Psoas muscle (tissue), 8 donors: ENCODE measurements around the gene RELL1. TPM values are rescaled to one million over a fixed set of nuclear protein-coding genes. Genes with fewer than 3 reads are reported as not detected.

ENCODE experiments used
- ATAC-seq, 4 donors: fragments of 200-7000 bp; cut with Tn5 transposase; one replicate each; pipeline ENCODE4 v1.9.1; 2020; ENCODE audit warnings: moderate library complexity in 3 of 4, mild to moderate bottlenecking in 2 of 4
- DNase-seq, 2 donors: peaks; one replicate each; pipeline ENCODE4 v3.0.0-alpha.2; 2020
- H3K27ac ChIP-seq: fragments of 200-600 bp; one replicate; pipeline ENCODE4 v1.8.0; 2022
- H3K27me3 ChIP-seq, 3 donors: fragments of 200-600 bp in 1 of 3; one replicate each; pipeline versions ENCODE4 v1.6.1 to v1.8.0; 2013 to 2022; ENCODE audit warnings: low read length in 2 of 3, mild to moderate bottlenecking in 2 of 3, moderate library complexity in 1 of 3; ENCODE audit not compliant: insufficient read depth in 3 of 3
- H3K36me3 ChIP-seq, 2 donors: fragments of 200-600 bp in 1 of 2; one replicate each; pipeline versions ENCODE4 v1.6.1 to v1.8.0; 2013 to 2022; ENCODE audit warnings: low read depth in 1 of 2, mild to moderate bottlenecking in 1 of 2, moderate library complexity in 1 of 2; ENCODE audit not compliant: insufficient read depth in 1 of 2
- H3K4me1 ChIP-seq: fragments of 200-600 bp; one replicate; pipeline ENCODE4 v1.8.0; 2022
- H3K4me3 ChIP-seq: fragments of 200-600 bp; one replicate; pipeline ENCODE4 v1.8.0; 2022; ENCODE audit warnings: mild to moderate bottlenecking
- H3K9me3 ChIP-seq: fragments of 200-600 bp; one replicate; pipeline ENCODE4 v1.8.0; 2022
- CTCF ChIP-seq: fragments of 200-600 bp; IDR thresholded peaks from one replicate; pipeline ENCODE4 v1.8.0; 2022; ENCODE audit warnings: antibody characterized with exemption
- WGBS, 3 donors: extraction: QIAGEN DNeasy Blood & Tissue Kit; methylation state at CpG; one replicate each; pipeline versions ENCODE4 v1.1.6 to v1.1.7; 2013; 5-methylcytosine and 5-hydroxymethylcytosine counted together
- intact Hi-C, 2 donors: fragments of 100-400 bp; cut with DNase I; formaldehyde crosslinking; loops; one replicate each; pipeline versions ENCODE4 v1.11.0 to v1.14.2; 2022
- polyA plus RNA-seq, 3 donors: library from polyadenylated mRNA; stranded (reverse); fragments of 200-250 nt; gene quantifications; one replicate each; pipeline ENCODE4 v1.2.3, GENCODE V29; 2013
- total RNA-seq, 4 donors: library from RNA; stranded (reverse); fragmentation: NEBNext Ultra II Directional in 2 of 4; extraction: Animal tissue kit (Norgen Biotek cat#: 25700) in 2 of 4; gene quantifications; one replicate each; pipeline versions ENCODE4 v1.2.1 to v1.2.4, GENCODE V29; 2021 to 2023
- donor health status: healthy with polysubstance abuse.
- donor health status: DM: no; HTN: no; CAD: no; lungs with moderate emphysema.
- donor health status: Bipolar disorder and iron deficiency.
- donor health status: healthy.
- donor health status: DM: yes; HTN: yes; CAD: no.
- donor health status: DM: no; HTN: no; CAD: no.
- donor health status: DM: no; HTN: no; CAD: no.
- donor health status: DM: yes; HTN: yes; CAD: no.

RELL1 gene
- total and polyA plus RNA-seq, 7 donors, result 2.3 to 35.7 (median 21.0) TPM

- no peaks in the 10 kb centered on the region for H3K27me3 ChIP-seq
- H3K36me3 ChIP-seq, result no peaks in the 10 kb centered on the region
- 90 to 93% (median 91%) methylated on average over 7 of the region's 7 CpGs for WGBS, 3 donors
- H3K9me3 ChIP-seq, result no peaks in the 10 kb centered on the region
- H3K4me3 ChIP-seq, result no peak overlapping the region
- H3K4me1 ChIP-seq, result no peaks in the 10 kb centered on the region
- no peak for DNase-seq
- intact Hi-C loops, result no loop called here
- no peak for TF ChIP-seq CTCF
- ATAC-seq, result no peak
- no peak overlapping the region for H3K27ac ChIP-seq
Observed at GRCh38 chr4:37725718-37726117, 39.5 kb upstream of the RELL1 start.

- Histone ChIP-seq H3K36me3 (no peaks in the 10 kb centered on the region), H3K27ac (no peak overlapping the region), H3K27me3 (no peaks in the 10 kb centered on the region), H3K4me1 (no peaks in the 10 kb centered on the region), H3K4me3 (no peak overlapping the region), H3K9me3 (no peaks in the 10 kb centered on the region)
- 71 to 95% (median 77%) methylated on average over 1 of the region's 1 CpG for WGBS, 3 donors
- TF ChIP-seq CTCF, result no peak
- ATAC-seq, result no peak
- intact Hi-C loops, result no loop called here
- DNase-seq, result no peak
Observed at GRCh38 chr4:37723067-37723466, 36.9 kb upstream of the RELL1 start.

- intact Hi-C loops, result no loop called here
- Histone ChIP-seq H3K9me3 (no peaks in the 10 kb centered on the region), H3K27ac (no peak overlapping the region), H3K4me1 (no peaks in the 10 kb centered on the region), H3K4me3 (no peak overlapping the region), H3K36me3 (no peaks in the 10 kb centered on the region), H3K27me3 (no peaks in the 10 kb centered on the region)
- 83 to 87% (median 84%) methylated on average over 4 of the region's 4 CpGs for WGBS, 3 donors
- TF ChIP-seq CTCF, result no peak
- DNase-seq (no peak), ATAC-seq (no peak)
Observed at GRCh38 chr4:37721995-37722638, 35.9 kb upstream of the RELL1 start.

- H3K4me3 ChIP-seq, result no peak overlapping the region
- no peak for ATAC-seq
- 86 to 92% (median 88%) methylated on average over 1 of the region's 1 CpG for WGBS, 3 donors
- H3K27ac ChIP-seq, result no peak overlapping the region
- peaks cover 14% of the 10 kb centered on the region for H3K4me1 ChIP-seq
- H3K9me3 ChIP-seq, result no peaks in the 10 kb centered on the region
- TF ChIP-seq CTCF, result no peak
- H3K27me3 ChIP-seq, result no peaks in the 10 kb centered on the region
- no peak for DNase-seq
- no peaks in the 10 kb centered on the region for H3K36me3 ChIP-seq
- intact Hi-C loops, result no loop called here
Observed at GRCh38 chr4:37719021-37719420, 32.8 kb upstream of the RELL1 start.

- 61 to 75% (median 71%) methylated on average over 4 of the region's 4 CpGs for WGBS, 3 donors
- H3K27me3 ChIP-seq, result no peaks in the 10 kb centered on the region
- intact Hi-C loops, result no loop called here
- H3K27ac ChIP-seq, result no peak overlapping the region
- DNase-seq (no peak), ATAC-seq (no peak)
- peaks cover 14% of the 10 kb centered on the region for H3K4me1 ChIP-seq
- H3K4me3 ChIP-seq, result no peak overlapping the region
- TF ChIP-seq CTCF, result no peak
- H3K9me3 ChIP-seq, result no peaks in the 10 kb centered on the region
- H3K36me3 ChIP-seq, result no peaks in the 10 kb centered on the region
Observed at GRCh38 chr4:37717576-37717975, 31.4 kb upstream of the RELL1 start.
